HL-60 (cell line): ENCODE results near the gene CCDC57.

Experiments
- SPI1 ChIP-seq: IDR thresholded peaks from 2 replicates; pipeline ENCODE4 v1.6.1; 2012; ENCODE audit warnings: low read depth, mild to moderate bottlenecking, borderline replicate concordance
- TF ChIP-seq, protein P1 (sequence below): IDR thresholded peaks from one replicate; pipeline ENCODE4 v1.5.1; 2011; ENCODE audit warnings: low read length, control low read depth, inconsistent platforms; ENCODE audit not compliant: insufficient read depth

GRCh38 chr17:82101301-82101715 lies 111.3 kb downstream of the CCDC57 start:
- TF ChIP-seq, protein P1, sequence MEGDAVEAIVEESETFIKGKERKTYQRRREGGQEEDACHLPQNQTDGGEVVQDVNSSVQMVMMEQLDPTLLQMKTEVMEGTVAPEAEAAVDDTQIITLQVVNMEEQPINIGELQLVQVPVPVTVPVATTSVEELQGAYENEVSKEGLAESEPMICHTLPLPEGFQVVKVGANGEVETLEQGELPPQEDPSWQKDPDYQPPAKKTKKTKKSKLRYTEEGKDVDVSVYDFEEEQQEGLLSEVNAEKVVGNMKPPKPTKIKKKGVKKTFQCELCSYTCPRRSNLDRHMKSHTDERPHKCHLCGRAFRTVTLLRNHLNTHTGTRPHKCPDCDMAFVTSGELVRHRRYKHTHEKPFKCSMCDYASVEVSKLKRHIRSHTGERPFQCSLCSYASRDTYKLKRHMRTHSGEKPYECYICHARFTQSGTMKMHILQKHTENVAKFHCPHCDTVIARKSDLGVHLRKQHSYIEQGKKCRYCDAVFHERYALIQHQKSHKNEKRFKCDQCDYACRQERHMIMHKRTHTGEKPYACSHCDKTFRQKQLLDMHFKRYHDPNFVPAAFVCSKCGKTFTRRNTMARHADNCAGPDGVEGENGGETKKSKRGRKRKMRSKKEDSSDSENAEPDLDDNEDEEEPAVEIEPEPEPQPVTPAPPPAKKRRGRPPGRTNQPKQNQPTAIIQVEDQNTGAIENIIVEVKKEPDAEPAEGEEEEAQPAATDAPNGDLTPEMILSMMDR: no peak
- no peak for TF ChIP-seq SPI1
